GM21825 (cell line): Measurements from ENCODE around the gene MAGEB1.
A peak's percentile ranks its signal among the peaks of the same experiment; 100 is the strongest.

Source experiments
- ATAC-seq: cut with Tn5 transposase; IDR thresholded peaks from one replicate; pipeline ENCODE4 v1.9.1; 2021; ENCODE audit warnings: mild to moderate bottlenecking, moderate library complexity; ENCODE audit not compliant: unreplicated experiment

Gene MAGEB1, protein sequence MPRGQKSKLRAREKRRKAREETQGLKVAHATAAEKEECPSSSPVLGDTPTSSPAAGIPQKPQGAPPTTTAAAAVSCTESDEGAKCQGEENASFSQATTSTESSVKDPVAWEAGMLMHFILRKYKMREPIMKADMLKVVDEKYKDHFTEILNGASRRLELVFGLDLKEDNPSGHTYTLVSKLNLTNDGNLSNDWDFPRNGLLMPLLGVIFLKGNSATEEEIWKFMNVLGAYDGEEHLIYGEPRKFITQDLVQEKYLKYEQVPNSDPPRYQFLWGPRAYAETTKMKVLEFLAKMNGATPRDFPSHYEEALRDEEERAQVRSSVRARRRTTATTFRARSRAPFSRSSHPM

DNA sequence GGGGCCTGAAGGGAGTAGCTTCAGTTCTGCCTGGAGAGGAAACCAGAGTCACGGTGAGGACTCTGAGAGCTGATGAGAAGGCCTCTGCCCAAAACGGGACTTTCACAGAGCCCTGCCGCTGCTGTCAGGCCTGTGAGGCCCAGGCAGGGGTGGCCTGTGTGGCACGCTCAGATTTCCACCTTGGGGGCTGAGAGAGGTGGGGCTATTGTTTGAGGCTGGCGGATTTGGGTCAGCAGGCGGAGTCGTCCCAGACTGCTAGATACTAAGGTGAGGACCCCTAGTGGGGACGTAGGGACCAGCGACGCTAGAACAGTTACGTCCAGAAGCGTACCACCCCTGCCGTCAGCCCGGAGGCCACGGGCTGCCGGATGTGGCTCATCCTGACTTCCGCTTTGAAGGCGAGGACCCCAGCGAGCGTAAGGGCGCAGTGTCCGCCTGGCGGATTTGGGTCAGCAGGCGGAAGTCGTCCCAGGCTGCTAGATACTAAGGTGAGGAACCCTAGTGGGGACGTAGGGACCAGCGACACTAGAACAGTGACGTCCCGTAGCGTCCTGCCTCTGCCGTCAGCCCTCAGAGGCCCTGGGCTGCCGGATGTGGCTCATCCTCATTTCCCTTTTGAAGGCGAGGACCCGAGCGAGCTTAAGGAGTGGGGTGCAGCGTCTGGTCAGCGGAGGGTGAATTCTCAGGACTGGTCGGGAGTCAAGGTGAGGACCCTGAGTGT lies at the start of gene MAGEB1:
MAGEB1 (plus strand) TSS at position 378 of the 721 bp plus-strand sequence. CDS start 3,348 bp downstream, outside the sequence.
- ATAC-seq: no peak

DNA sequence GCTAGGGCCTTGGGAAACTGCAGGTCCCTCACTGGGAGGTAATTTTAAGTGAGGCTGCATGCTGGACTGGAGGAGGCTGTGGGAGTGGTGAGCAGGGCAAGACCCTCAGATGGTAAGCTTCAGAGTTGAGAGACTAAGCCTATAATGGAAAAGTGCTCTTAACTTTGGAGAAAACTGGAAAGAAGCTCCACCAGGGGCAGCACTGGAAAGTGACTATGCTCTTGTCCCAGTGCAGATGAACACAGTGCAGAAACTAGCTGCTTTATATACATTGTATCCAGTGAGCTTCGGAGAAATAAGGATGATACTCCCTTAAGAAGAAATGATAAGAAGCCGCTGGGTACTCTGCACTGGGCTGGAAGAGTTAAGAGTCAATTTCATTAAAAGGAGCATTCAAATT lies 34.8 kb upstream of the MAGEB1 start:
- ATAC-seq: no peak

DNA sequence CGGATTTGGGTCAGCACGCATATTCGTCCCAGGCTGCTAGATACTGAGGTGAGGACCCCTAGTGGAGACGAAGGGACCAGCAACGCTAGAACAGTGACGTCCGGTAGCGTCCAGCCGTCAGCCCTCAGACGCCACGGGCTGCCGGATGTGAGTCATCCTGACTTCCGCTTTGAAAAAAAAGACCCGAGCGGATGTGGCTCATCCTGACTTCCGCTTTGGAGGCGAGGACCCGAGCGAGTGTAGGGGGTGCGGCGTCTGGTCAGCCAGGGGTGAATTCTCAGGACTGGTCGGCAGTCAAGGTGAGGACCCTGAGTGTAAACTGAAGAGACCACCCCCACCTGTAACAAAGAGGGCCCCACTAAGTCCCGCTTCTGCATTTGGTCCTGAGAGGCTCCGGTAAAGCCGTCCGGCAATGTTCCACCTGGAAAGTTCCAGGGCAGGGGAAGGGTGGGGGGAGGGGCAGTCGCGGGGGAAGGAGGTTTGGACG lies 31.5 kb upstream of the MAGEB1 start, which contains the start of gene MAGEB2:
MAGEB2 (plus strand) TSS at position 207 of the 487 bp plus-strand sequence. CDS start 3,018 bp downstream, outside the sequence.
- no peak for ATAC-seq

DNA sequence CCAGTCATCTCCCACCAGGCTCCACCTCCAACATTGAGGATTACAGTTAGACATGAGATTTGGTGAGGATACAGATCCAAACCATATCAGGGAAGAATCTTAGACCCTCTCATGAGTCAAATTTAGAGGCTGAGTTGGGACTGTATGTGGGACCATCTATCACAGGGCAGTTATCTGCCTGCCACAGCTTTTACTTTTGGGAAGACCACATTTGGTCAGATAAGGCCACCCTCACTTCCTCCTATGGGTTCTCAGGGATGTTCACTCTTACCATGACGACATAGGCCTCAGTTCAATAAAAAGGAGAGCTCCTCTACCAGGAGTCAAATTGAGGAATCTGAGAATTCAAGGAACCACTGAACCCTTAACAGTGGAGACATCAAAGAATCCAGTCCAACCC lies 29.5 kb upstream of the MAGEB1 start:
- ATAC-seq: no peak

DNA sequence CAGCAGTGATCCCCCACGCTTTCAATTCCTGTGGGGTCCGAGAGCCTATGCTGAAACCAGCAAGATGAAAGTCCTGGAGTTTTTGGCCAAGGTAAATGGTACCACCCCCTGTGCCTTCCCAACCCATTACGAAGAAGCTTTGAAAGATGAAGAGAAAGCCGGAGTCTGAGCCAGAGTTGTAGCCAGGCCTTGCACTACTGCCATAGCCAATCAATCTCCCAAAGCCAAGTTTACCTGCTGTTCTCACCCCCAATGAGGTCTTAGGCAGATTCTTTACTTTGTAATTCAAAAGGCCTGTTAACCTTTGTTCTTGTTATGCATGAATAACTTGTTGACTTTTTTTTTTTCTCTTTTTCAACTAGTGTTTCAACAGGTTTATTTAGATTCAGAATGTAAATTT lies 27.6 kb upstream of the MAGEB1 start:
- no peak for ATAC-seq

DNA sequence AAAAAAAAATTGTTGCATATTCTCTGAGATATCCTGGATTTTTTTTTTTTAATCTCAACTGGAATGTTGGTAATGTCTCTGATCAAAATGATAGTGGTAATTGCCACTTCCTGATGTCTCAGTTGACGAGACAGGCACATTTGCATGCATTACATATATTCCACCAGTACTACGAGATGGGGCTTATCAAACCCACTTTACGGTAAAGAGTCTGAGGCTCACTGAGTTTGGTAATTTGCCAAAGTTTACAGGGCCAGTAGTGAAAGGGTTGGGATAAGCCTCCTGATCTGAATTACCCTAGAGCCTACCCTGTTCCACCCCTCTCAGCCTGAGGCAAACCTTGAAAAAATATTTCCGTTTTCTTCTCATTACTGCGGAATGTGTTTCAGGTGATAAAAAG lies 26.3 kb upstream of the MAGEB1 start:
- no peak for ATAC-seq

DNA sequence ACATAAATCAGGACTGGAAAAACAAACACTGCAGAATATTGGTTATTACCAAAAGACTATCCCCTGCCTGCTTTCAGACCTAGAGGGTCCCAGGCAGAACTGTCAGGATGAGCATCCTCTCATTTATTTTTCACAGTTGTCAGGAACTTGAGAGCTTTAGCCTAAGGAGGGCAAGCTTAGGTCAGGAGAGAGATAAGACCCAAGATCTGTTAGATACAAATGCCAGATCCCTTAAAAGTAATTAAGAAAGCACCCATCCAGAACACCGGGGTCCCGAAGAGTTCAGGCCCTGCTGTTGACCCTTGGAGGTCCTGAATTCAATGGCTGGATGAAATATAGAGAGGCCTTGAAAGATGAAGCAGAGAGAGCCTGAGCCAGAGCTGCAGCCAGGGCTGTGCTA lies 22.4 kb upstream of the MAGEB1 start:
- ATAC-seq: no peak

DNA sequence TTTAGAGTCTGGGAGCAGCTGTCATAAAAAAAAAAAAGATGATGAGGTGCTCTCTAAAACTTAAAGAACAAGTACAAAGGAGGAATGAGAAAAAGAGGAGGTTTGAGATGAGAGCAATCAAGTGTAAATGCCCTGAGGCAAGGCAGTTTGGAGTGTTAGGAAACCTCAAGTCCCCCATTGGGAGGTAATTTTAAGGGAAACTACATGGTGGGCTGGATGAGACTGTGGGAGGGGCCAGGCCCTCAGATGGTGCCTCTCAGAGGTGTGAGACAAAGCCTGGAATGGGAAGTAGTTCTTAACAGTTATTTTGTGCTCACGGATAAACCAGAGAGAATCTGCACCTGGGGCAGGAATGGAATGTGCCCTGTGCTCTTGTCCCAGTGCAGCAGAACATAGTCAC lies 18.4 kb upstream of the MAGEB1 start:
- no peak for ATAC-seq

DNA sequence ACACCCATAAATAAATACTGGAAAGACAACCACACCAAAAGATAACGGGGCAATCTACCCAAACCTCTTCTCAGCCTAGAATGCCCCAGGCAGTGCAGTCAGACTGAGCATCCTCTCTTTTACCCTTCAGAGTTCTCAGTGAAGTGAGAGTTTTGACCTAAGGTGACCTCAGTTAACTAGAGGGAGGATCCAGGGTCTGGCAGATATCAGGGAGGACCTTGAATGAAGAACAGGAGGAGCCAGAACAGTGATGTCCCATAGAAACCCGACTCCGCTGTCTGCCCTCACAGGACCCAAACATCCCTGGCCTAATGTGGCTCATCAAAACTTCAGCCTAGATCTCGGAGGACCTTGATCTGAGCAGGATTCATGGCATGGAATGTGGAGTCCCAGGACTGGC lies 16.6 kb upstream of the MAGEB1 start, which contains the start of gene MAGEB3:
MAGEB3 (plus strand) TSS at position 263 of the 400 bp plus-strand sequence. CDS start 5,268 bp downstream, outside the sequence.
- no peak for ATAC-seq

DNA sequence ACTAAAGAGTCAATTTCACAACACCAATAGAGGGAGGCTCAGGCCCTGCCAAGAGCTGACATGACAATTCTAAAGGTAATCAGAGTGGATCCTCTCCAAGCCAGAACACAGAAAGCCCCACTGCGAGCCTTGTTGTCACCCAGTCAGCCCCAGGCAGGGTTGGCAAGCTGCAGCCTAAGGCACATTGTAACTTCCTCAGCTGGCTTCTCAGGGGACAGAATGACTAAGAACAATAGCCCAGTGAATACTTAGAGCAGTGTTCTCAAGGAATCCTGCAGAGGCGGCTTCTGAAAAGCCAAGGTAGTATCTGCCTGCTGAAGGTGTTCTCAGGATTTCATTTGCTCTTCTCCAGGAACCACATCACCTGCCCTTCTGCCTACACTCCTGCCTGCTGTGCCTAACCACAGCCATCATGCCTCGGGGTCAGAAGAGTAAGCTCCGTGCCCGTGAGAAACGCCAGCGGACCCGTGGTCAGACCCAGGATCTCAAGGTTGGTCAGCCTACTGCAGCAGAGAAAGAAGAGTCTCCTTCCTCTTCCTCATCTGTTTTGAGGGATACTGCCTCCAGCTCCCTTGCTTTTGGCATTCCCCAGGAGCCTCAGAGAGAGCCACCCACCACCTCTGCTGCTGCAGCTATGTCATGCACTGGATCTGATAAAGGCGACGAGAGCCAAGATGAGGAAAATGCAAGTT lies 5.1 kb upstream of the MAGEB1 start, which contains the start of gene MAGEB4:
MAGEB4 (plus strand) TSS at position 277 of the 692 bp plus-strand sequence; CDS start at position 413, 136 bp downstream.
- ATAC-seq: no peak

DNA sequence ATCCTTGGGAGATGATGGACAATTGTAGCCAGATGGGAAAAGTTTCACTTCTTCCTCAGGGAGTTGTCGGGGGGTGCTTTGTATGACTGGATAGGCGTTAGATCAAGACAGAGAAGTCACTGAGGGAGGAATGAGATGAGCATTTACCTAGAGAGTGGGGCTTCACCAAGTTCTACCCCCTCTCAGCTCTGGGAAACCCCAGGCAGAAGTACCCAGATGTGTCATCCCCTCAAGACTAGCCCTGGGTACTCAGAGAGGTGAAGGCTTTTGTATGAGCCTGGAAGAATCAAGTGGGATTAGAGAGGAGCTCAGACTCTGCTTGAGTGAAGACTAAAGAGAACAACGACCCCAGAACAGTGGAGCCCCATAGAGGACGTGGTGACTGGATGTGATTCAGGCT lies 1.9 kb downstream of the MAGEB1 start:
- ATAC-seq: peak; percentile 72

DNA sequence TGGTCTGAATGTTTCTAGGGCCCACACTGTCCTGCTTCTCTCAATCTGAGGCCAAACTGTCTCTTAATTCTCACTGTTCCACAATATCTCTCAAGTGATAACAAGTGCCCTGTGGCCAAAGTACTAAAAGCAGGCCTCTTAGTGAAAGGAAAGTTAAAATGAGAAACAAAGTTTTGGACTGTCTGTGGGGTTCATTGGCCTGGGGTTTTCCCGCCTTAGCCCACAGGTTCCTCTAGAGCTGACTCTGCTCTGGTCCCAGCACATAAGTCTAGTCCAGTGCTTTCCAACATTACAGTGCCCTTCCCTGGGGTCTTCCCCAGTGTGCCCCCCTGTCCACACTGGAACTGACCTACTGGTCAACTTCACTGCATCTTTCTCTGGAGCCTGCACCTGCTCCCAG lies 6.3 kb downstream of the MAGEB1 start:
- peak; percentile 45 for ATAC-seq

DNA sequence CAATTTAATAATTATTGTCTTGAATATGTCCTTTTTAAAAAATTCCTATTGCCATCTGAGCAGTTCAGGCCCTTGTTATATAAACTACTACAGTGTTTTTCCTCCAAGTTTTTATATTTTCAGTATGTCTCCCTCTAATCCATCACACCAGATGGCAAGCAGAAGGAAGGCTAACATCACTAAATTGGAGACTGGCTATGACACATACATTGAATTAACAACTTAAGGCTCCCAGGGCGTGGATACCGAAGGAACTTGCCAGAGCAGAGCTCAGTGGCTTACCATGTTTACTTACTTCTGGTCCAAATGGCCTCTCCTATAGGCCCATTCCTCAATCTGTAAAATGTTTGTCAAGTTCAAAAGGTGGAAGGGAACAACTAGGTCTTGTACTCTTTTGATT lies 13.0 kb downstream of the MAGEB1 start:
- ATAC-seq: no peak

DNA sequence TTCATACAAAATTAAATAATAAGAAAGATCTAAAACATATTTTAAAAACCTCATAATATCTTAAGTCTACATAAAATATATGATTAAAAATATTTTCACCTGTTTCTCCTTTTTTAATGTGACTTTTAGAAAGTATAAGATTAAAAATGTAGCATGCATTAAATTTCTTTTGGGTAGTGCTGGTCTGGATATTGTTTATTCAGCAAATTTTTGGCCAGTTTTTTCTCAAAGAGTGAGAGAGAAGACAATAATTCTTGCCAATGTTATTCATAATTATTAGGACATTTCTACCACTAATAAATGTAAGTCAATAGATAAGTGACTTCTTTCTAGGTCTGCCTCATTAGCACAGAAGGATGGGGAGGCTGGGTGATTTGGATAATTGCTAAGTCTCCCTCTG lies 14.1 kb downstream of the MAGEB1 start:
- ATAC-seq: no peak

DNA sequence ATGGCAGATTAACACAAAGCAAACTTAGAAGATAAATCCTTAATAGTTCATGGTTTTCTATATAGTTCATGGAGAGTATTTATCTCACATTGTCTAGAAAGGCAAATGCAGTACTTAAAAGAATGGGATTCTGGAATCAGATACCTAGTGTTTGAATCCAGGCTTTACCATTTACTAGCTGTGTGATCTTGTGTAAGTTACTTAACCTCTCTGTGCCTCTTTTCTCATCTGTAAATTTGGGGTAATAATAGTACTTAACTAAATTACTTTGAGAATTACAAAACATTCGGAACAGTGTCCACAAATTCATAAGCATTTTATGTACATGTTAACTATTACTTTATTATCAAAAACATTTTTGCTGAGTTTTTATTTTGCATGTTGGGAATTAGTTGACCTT lies 15.8 kb downstream of the MAGEB1 start:
- no peak for ATAC-seq

DNA sequence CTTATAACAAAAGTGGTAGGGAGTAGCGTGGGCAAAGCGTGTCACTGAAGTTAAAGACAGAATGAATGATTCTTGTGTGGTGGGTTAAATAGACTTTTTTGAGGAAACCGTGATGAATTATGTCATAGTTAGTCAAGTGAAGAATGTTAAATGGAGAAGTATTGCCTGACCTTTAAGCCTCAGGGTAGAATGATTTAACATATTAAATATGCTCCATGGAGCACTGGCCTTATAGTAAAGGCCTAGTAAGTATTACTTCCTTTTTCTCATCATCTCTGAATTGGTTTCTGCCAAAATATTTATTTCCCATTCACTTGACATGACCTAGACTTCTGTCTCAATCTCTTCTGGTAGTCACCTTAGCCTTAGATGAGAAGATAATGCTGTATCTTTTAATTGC lies 23.7 kb downstream of the MAGEB1 start:
- ATAC-seq: no peak

DNA sequence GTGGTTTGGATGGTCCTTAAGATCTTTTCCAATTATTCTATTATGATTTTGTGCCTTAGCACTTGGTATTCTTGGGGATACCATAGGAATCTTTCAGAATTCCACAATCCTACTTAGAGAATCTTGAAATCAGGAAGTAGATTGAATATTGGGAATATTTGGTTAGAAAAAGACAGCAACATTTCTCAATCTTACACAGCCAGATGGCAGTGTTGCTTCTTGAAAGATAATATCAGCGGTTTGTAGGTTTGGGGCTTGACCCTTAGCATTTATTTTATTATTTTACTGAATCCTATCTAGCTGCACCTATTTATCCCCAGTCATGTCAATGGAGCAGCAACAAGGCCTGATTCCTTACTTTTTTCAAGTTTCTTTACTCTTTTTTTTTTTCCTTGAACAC lies 28.6 kb downstream of the MAGEB1 start:
- ATAC-seq: no peak

DNA sequence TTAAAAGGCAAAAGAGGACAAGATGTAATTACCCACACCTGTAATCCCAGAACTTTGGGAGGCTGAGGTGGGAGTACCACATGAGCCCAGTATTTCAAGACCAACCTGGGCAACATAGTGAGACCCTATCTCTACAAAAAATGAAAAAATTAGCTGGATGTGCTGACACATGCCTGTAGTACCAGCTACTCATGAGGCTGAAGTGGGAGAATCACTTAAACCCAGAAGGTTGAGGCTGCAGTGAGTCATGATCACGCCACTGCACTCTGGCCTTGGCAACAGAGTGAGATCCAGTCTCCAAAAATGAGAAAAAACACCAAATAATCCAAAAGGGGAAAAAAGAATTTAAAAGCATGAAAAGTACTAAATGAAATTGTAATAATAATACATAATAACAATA lies 31.4 kb downstream of the MAGEB1 start:
- ATAC-seq: no peak

DNA sequence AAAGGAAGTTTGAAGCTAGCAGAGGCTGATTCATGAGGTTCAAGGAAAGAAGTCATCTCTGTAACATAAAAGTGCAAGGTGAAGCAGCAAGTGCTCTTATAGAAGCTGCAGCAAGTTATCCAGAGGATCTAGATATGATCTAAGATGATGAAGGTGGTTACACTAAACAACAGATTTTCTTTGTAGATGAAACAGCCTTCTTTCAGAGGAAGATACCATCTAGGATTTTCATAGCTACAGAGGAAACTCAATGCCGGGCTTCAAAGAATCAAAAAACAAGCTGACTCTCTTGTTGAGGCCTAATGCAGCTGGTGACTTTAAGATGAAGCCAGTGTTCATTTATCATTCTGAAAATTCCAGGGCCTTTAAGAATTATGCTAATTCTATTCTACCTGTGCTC lies 33.5 kb downstream of the MAGEB1 start:
- ATAC-seq: no peak

DNA sequence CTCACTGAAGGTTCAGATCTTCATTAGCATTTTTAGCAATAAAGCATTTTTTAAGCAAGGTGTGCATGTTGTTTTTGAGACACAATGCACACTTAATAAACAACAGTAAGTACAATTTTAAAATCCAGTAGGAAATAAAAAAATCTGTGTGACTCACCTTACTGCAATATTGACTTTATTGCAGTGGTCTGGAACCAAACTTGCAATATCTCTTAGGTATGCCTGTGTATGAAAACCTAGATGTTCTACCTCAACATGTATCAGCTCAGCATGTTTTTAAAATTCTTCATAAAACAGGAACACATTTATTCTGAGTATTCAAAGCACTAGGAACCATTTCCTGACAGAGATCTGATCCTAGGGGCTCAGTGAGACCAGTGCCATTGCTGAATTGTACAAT lies 35.6 kb downstream of the MAGEB1 start:
- ATAC-seq: no peak

DNA sequence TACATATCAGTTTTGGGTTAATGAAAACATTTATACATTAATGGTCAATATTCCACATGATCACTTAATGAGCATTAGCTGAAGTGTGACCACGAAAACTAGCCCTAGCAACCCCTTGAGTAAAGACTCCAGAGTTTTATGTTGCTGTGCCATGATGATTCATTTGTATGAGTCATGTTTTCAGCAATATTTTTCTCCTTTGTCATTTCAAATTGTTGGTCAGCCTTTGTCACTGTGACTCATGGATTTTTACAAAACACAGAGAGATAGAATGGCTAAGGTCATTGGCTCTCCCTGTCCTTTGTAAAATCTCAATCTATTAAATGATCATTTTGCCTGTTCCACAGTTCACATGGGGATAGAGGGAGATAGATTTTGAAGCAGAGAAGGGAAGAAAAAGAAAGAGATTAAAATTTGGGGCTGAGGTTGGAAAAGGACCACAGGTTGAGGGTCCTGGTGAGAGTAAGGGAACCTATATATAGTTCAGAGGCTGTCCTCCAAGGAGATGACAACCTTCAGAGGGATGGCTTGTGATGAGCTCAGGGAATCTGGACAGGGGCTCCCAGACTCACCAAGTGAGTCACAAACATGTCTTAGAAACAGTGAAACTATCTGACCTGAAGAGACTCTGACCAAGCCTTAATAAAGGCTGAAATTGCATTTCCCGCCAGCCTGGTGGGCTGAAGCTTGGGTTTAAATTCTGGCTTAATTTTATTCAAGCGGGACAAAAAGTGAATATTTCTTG lies 36.7 kb downstream of the MAGEB1 start:
- no peak for ATAC-seq
